OCI-LY7 (cell line): ENCODE results near the gene DDC. TPM values are rescaled to one million over a fixed set of nuclear protein-coding genes. Genes with fewer than 3 reads are reported as not detected.
"Not testable (repeated sequence)": the region's sequence is repeated elsewhere in the genome, so short reads cannot be mapped to it uniquely, and the experiment has no call there.

Source experiments
- BruUV-seq: library from RNA; stranded (reverse); fragments of 400-500 nt; replicated peaks from 2 replicates; lab custom pipeline; 2021; lab: Mats Ljungman, UMichigan
- CTCF ChIA-PET: fragments of 300-600 bp; sonication (Branson Sonifier 250); formaldehyde crosslinking; loops from one replicate; lab custom pipeline; 2022; ENCODE audit warnings: antibody characterized with exemption; ENCODE audit not compliant: unreplicated experiment; lab: Charles Lee
- POLR2A ChIA-PET: fragments of 300-600 bp; sonication (Branson Sonifier 250); formaldehyde crosslinking; loops from one replicate; lab custom pipeline; 2022; ENCODE audit warnings: antibody characterized with exemption; lab: Charles Lee
- DNase-seq: peaks from one replicate; pipeline ENCODE4 v3.0.0-alpha.2; 2015; ENCODE audit warnings: low spot score
- H2AFZ ChIP-seq: fragments of 200-600 bp; sonication (generic), shearing (Covaris generic); 2 replicates; pipeline ENCODE4 v1.6.1; 2014; ENCODE audit warnings: mild to moderate bottlenecking, antibody characterized with exemption, low read length, moderate library complexity
- H3K27ac ChIP-seq: fragments of 200-600 bp; sonication (generic); 2 replicates; pipeline ENCODE4 v1.5.1; 2014; ENCODE audit warnings: mixed run types, low read depth, mild to moderate bottlenecking, moderate library complexity, low read length, inconsistent platforms; ENCODE audit not compliant: poor library complexity, severe bottlenecking
- H3K36me3 ChIP-seq: fragments of 200-600 bp; sonication (generic); 2 replicates; pipeline ENCODE4 v1.6.1; 2014; ENCODE audit warnings: mild to moderate bottlenecking, antibody characterized with exemption, low read length, moderate library complexity, mixed read lengths; ENCODE audit not compliant: insufficient read depth
- H3K4me1 ChIP-seq: fragments of 200-600 bp; sonication (generic); 2 replicates; pipeline ENCODE4 v1.5.1; 2014; ENCODE audit warnings: mild to moderate bottlenecking, low read length; ENCODE audit not compliant: insufficient read depth, poor library complexity, severe bottlenecking
- H3K4me2 ChIP-seq: fragments of 200-600 bp; sonication (generic); 2 replicates; pipeline ENCODE4 v1.6.1; 2014; ENCODE audit warnings: mild to moderate bottlenecking, low read length
- H3K4me3 ChIP-seq: fragments of 200-600 bp; sonication (generic); 2 replicates; pipeline ENCODE4 v1.5.1; 2014; ENCODE audit warnings: mild to moderate bottlenecking, low read depth, low read length; ENCODE audit not compliant: poor library complexity, severe bottlenecking
- H3K79me2 ChIP-seq: fragments of 200-600 bp; sonication (generic); 2 replicates; pipeline ENCODE4 v1.6.1; 2016; ENCODE audit warnings: low read depth, mild to moderate bottlenecking, low read length, moderate library complexity, mixed read lengths; ENCODE audit not compliant: insufficient read depth
- H3K9me2 ChIP-seq: fragments of 200-600 bp; sonication (generic); 2 replicates; pipeline ENCODE4 v1.6.1; 2016; ENCODE audit warnings: mild to moderate bottlenecking, low read length, mixed read lengths; ENCODE audit not compliant: insufficient read depth
- H3K9me3 ChIP-seq: fragments of 200-600 bp; sonication (generic); 2 replicates; pipeline ENCODE4 v1.6.1; 2014; ENCODE audit warnings: mild to moderate bottlenecking, mixed run types, low read length, mixed read lengths
- H4K20me1 ChIP-seq: fragments of 200-600 bp; sonication (generic); 2 replicates; pipeline ENCODE4 v1.6.1; 2014; ENCODE audit warnings: mild to moderate bottlenecking, antibody characterized with exemption, low read length, moderate library complexity, mixed read lengths; ENCODE audit not compliant: insufficient read depth
- CTCF ChIP-seq: fragments of 200-600 bp; sonication (generic); conservative IDR thresholded peaks from 2 replicates; pipeline ENCODE4 v1.5.1; 2014; ENCODE audit warnings: mild to moderate bottlenecking, antibody characterized with exemption, low read length, moderate library complexity, mixed read lengths
- EZH2phosphoT487 ChIP-seq: fragments of 200-600 bp; sonication (generic); IDR thresholded peaks from 2 replicates; pipeline ENCODE4 v1.6.1; 2018; ENCODE audit warnings: low read depth, borderline replicate concordance, mild to moderate bottlenecking, mixed run types, antibody characterized with exemption, low read length, moderate library complexity, mixed read lengths
- intact Hi-C: fragments of 100-400 bp; cut with micrococcal nuclease; formaldehyde crosslinking; loops from one replicate; pipeline ENCODE4 v1.10.0; 2022; ENCODE audit not compliant: unreplicated experiment
- total RNA-seq, 2 experiments: library from RNA; depleted of rRNA in 1 of 2; stranded (reverse); fragments of >200 nt in 1 of 2; shearing (Covaris generic) in 1 of 2; gene quantifications; 2 replicates each; pipeline ENCODE4 v1.2.3, GENCODE V29; 2014 to 2022

Gene DDC
- total RNA-seq, 2 experiments from 2014 or later, result not detected

GRCh38 chr7:50584386-50584785, 19.2 kb upstream of the DDC start:
- CTCF ChIA-PET, result no interaction called here
- intact Hi-C loops, result no loop called here
- Histone ChIP-seq H3K27ac (no peak overlapping the region), H3K36me3 (no peaks in the 10 kb centered on the region), H3K4me3 (no peak overlapping the region), H2AFZ (no peak overlapping the region), H3K79me2 (no peaks in the 10 kb centered on the region), H3K9me2 (no peaks in the 10 kb centered on the region), H3K4me2 (no peak overlapping the region), H3K9me3 (no peaks in the 10 kb centered on the region), H3K4me1 (no peaks in the 10 kb centered on the region), H4K20me1 (no peaks in the 10 kb centered on the region)
- POLR2A ChIA-PET, result interaction anchor here (1.1 kb wide), 1 partner anchor 10 kb away, joined by 3 read pairs; no protein-coding TSS in a partner anchor
- BruUV-seq, result no TSS peak
- TF ChIP-seq EZH2phosphoT487 (no peak), CTCF (no peak)
- no peak for DNase-seq

- H3K9me2 ChIP-seq, H3K27ac ChIP-seq, intact Hi-C loops, H3K9me3 ChIP-seq, H2AFZ ChIP-seq, DNase-seq, H3K36me3 ChIP-seq, H4K20me1 ChIP-seq, H3K79me2 ChIP-seq, H3K4me3 ChIP-seq, POLR2A ChIA-PET, BruUV-seq, H3K4me1 ChIP-seq, CTCF ChIA-PET, H3K4me2 ChIP-seq: not testable (repeated sequence)
Measured at GRCh38 chr7:50583295-50583694, 18.1 kb upstream of the DDC start.

GRCh38 chr7:50582271-50582670, 17.1 kb upstream of the DDC start:
- H3K4me1 ChIP-seq, H3K79me2 ChIP-seq, H4K20me1 ChIP-seq, H3K4me2 ChIP-seq, H2AFZ ChIP-seq, DNase-seq, H3K9me2 ChIP-seq, H3K27ac ChIP-seq, H3K4me3 ChIP-seq, BruUV-seq, H3K36me3 ChIP-seq, POLR2A ChIA-PET, intact Hi-C loops, H3K9me3 ChIP-seq, CTCF ChIA-PET: not testable (repeated sequence)

- H3K79me2 ChIP-seq, H3K9me2 ChIP-seq, CTCF ChIA-PET, DNase-seq, BruUV-seq, POLR2A ChIA-PET, H2AFZ ChIP-seq, H4K20me1 ChIP-seq, H3K9me3 ChIP-seq, H3K36me3 ChIP-seq, H3K4me3 ChIP-seq, intact Hi-C loops, H3K27ac ChIP-seq, H3K4me2 ChIP-seq, H3K4me1 ChIP-seq: not testable (repeated sequence)
Measured at GRCh38 chr7:50580666-50581065, 15.5 kb upstream of the DDC start.
